ENCODE results near the gene UCP1. TPM values are rescaled to one million over a fixed set of nuclear protein-coding genes. Genes with fewer than 3 reads are reported as not detected.
"Not testable (repeated sequence)": the region's sequence is repeated elsewhere in the genome, so short reads cannot be mapped to it uniquely, and the experiment has no call there.

UCP1 gene
- total RNA-seq, 4 donors from 2014 or later = not detected

DNA sequence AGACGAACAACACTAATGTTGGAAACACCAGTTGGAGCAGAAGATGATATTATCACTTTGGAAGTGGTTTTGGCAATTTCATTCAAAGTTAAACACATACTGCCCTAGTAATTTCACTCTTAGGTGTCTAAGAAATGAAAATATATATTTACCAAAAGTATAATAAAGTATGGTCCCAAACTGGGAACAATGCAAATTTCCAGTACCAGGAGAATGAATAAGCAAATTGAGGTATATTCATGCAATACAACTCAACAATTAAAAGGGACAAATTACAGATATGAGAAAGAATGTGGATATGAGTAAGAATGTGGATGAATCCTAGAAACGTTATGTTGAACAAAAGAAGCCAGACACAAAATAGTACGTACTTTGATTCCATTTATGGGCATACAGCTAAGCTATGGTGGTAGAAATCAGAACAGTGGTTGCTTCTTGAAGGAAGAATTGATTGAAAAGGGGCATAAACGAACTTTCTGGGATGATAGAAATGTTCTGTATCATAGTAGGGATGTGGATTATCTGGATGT is 34.7 kb downstream of the UCP1 start:
- intact Hi-C loops (cut with DNase I; ENCODE audit: low total_unique reads) = no loop called here
- TF ChIP-seq POLR2A (IDR thresholded peaks at IDR 0.05) = no peak
- TF ChIP-seq, protein P1, sequence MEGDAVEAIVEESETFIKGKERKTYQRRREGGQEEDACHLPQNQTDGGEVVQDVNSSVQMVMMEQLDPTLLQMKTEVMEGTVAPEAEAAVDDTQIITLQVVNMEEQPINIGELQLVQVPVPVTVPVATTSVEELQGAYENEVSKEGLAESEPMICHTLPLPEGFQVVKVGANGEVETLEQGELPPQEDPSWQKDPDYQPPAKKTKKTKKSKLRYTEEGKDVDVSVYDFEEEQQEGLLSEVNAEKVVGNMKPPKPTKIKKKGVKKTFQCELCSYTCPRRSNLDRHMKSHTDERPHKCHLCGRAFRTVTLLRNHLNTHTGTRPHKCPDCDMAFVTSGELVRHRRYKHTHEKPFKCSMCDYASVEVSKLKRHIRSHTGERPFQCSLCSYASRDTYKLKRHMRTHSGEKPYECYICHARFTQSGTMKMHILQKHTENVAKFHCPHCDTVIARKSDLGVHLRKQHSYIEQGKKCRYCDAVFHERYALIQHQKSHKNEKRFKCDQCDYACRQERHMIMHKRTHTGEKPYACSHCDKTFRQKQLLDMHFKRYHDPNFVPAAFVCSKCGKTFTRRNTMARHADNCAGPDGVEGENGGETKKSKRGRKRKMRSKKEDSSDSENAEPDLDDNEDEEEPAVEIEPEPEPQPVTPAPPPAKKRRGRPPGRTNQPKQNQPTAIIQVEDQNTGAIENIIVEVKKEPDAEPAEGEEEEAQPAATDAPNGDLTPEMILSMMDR (IDR thresholded peaks at IDR 0.05) = no peak
- no peak for DNase-seq (ENCODE audit: low spot score in 2 of 2)
- H3K4me3 ChIP-seq (ENCODE audit: low read depth, poor library complexity, severe bottlenecking) = no peak overlapping the region
- WGBS, 2 donors = 86 to 87% methylated on average over 4 of the region's 4 CpGs

DNA sequence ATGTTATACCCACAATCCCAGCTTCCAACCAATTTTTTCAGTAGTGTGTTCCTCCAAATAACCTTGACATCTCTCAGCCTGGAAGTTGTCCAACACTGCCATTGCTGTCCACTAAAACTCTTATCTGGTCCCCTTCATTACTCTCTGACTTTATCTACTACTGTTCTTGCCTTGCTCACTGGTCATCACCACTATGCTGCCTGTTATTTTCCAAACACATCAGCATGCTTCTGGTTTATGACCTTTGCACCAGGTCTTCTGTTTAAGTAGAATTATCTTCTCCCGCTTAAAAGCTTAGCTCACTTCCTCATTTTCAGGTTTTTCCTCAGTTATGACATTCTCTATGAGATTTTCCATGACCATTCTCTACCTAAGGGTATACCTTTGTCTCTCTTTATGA is 39.3 kb downstream of the UCP1 start:
- WGBS, 2 donors = 90 to 97% methylated on average over 1 of the region's 1 CpG
- no peak for TF ChIP-seq POLR2A (IDR thresholded peaks at IDR 0.05)
- TF ChIP-seq, protein P1 (IDR thresholded peaks at IDR 0.05) = no peak
- DNase-seq (ENCODE audit: low spot score in 2 of 2) = no peak
- intact Hi-C loops (cut with DNase I; ENCODE audit: low total_unique reads) = no loop called here
- H3K4me3 ChIP-seq (ENCODE audit: low read depth, poor library complexity, severe bottlenecking) = no peak overlapping the region

DNA sequence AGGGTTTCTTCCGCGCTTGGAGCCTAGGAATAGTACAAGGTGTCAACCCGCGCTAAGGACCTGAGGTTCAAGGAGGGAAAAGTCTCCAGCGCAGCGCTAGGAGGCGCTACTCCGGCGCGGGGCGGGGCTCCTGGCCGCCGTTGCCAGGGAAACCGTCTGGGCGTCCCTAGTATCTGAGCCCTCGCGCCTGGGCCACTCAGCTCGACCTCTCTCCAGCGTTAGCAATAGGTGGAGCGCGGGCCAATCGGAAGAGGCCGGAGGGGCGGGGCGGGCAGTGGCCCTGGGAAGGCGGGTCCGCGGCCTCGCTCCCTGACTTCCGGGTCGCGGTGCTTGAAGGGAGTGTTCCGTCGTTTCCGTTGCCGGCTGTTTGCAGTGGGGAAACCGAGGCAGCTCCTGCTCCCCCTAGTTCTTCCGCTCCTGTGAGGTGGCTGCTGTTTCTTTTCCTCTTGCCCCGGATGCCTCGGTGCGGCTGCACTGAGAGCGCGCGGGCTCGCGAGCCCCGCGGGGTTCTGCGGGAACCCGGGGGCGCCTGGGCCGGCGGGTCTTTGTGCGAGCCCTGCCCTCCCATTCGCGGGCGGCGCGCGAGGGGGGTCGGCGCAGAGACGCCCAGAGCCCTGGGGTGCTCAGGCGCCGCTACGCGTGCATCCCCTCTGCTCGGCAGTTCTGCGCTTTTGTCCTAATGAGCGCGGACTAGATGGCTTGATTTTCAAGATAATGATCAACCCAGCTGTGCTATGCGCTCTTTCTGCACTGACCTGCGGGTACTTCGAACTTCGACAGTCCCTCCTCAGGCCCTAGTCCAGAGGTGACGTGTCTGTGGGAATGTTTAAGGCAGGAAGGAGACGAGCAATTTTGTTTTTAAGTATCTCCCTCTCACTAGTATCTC is 44.7 kb downstream of the UCP1 start, which contains the start of gene ELMOD2:
ELMOD2 (plus strand) TSS at position 312 of the 886 bp plus-strand sequence. CDS start 1,261 bp downstream, outside the sequence.
- WGBS, 2 donors = 1% methylated on average over 31 to 50 of the region's 77 CpGs
- DNase-seq (ENCODE audit: low spot score in 2 of 2) = peak; percentile 98 to 100
- no peak for TF ChIP-seq POLR2A (IDR thresholded peaks at IDR 0.05)
- TF ChIP-seq, protein P1 (IDR thresholded peaks at IDR 0.05) = peak in 1 of 3 donors; percentile 65
- H3K4me3 ChIP-seq (ENCODE audit: low read depth, poor library complexity, severe bottlenecking) = peak within 1 kb of the TSS; percentile 97
- intact Hi-C loops (cut with DNase I; ENCODE audit: low total_unique reads) = no loop called here

DNA sequence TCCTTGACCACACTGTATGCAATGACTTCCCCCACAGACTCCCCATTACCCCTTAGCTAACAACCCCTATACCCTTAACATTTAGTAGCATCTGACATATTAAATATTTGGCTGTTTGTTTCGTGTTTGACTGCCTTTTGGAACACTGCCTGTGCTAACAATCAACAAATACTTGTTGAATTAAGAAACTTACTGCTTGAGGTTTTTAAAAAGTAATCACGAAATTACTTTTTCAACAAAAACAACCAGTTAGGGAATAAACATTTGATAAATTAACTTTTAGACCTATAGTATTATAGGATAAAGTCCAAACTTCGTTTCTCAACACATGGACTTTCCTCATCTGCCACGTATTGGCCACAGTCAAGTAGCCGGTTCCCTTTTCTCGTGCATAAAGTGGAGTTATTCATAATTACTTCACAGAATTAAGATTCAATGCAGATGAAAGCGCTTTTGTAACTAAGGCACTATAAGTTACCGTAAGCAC is 45.3 kb downstream of the UCP1 start:
- no peak for DNase-seq (ENCODE audit: low spot score in 2 of 2)
- intact Hi-C loops (cut with DNase I; ENCODE audit: low total_unique reads) = no loop called here
- no peak overlapping the region for H3K4me3 ChIP-seq (ENCODE audit: low read depth, poor library complexity, severe bottlenecking)
- 8 to 11% methylated on average over 8 of the region's 8 CpGs for WGBS, 2 donors
- TF ChIP-seq POLR2A (IDR thresholded peaks at IDR 0.05) = no peak
- TF ChIP-seq, protein P1 (IDR thresholded peaks at IDR 0.05) = no peak

DNA sequence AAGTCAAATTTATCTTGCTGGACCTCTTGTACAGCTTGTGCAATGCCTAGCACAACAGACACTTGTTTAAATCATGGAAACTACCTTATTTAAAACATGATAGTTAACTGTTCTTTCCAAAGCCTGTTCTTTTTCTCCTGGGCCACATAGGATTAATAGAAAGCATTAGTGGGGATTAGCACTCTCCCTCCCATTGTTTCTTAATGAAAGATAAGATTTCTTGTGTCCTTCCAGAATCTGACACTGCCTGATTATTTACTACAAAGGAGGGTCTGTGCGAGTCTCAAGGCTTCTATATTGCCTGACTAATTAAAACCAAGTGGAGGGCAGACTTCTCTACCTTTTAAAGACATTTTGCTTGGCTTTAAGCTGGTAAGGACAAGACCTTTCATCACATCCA is 53.3 kb downstream of the UCP1 start:
- TF ChIP-seq, protein P1 (IDR thresholded peaks at IDR 0.05) = no peak
- no peak for TF ChIP-seq POLR2A (IDR thresholded peaks at IDR 0.05)
- WGBS, 2 donors = 0 to 22% methylated on average over 1 of the region's 1 CpG
- DNase-seq (ENCODE audit: low spot score in 2 of 2) = no peak
- H3K4me3 ChIP-seq (ENCODE audit: low read depth, poor library complexity, severe bottlenecking) = no peak overlapping the region
- intact Hi-C loops (cut with DNase I; ENCODE audit: low total_unique reads) = no loop called here

DNA sequence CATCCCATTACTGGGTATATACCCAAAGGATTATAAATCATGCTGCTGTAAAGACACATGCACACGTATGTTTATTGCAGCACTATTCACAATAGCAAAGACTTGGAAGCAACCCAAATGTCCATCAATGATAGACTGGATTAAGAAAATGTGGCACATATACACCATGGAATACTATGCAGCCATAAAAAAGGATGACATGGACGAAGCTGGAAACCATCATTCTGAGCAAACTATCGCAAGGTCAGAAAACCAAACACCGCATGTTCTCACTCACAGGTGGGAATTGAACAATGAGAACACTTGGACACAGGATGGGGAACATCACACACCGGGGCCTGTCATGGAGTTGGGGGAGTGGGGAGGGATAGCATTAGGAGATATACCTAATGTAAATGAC is 55.0 kb downstream of the UCP1 start:
- 89 to 94% methylated on average over 5 of the region's 5 CpGs for WGBS, 2 donors
- H3K4me3 ChIP-seq (ENCODE audit: low read depth, poor library complexity, severe bottlenecking); DNase-seq (ENCODE audit: low spot score in 2 of 2); intact Hi-C loops (cut with DNase I; ENCODE audit: low total_unique reads): not testable (repeated sequence)

Measured in lower leg skin (tissue), 4 donors.